Loucy (cell line): ENCODE results near the gene SMYD4.

Experiments used
- CTCF ChIP-seq: fragments of 200-600 bp; sonication (generic); conservative IDR thresholded peaks from 2 replicates; pipeline ENCODE4 v1.5.1; 2014; ENCODE audit warnings: mild to moderate bottlenecking, antibody characterized with exemption, low read length
- EZH2phosphoT487 ChIP-seq: fragments of 200-600 bp; IDR thresholded peaks from 2 replicates; pipeline ENCODE4 v1.6.1; 2018; ENCODE audit warnings: antibody characterized with exemption, mild to moderate bottlenecking, moderate library complexity, borderline replicate concordance

- TF ChIP-seq CTCF (no peak), EZH2phosphoT487 (no peak)
These were observed 14.2 kb upstream of the SMYD4 start for GRCh38 chr17:1843947-1844346.
